PFSK-1 (cell line): ENCODE results near the gene USP31.

ENCODE experiments used
- FOXP2 ChIP-seq: optimal IDR thresholded peaks from 2 replicates; pipeline ENCODE3; 2011; ENCODE audit warnings: borderline replicate concordance, control low read depth, inconsistent platforms; ENCODE audit not compliant: insufficient read depth; ENCODE audit errors: extremely low read length, extremely low read depth
- POLR2AphosphoS5 ChIP-seq: IDR thresholded peaks from 2 replicates; pipeline ENCODE4 v1.6.1; 2012; ENCODE audit warnings: low read depth, mild to moderate bottlenecking, control low read depth, low read length, moderate library complexity
- SIN3A ChIP-seq: IDR thresholded peaks from 2 replicates; pipeline ENCODE4 v1.6.1; 2012; ENCODE audit warnings: mild to moderate bottlenecking, low read length, moderate library complexity, borderline replicate concordance; ENCODE audit not compliant: insufficient read depth
- TAF1 ChIP-seq: IDR thresholded peaks from 2 replicates; pipeline ENCODE4 v1.6.1; 2012; ENCODE audit warnings: low read length, control low read depth, borderline replicate concordance; ENCODE audit not compliant: insufficient read depth
- TF ChIP-seq, protein P1 (sequence below), 2 experiments: IDR thresholded peaks; 2 replicates each; pipeline versions ENCODE4 v1.6.1 to v1.8.0; 2011 to 2012; ENCODE audit warnings: low read depth in 2 of 2, low read length in 2 of 2, control low read depth in 1 of 2, inconsistent platforms in 1 of 2, mild to moderate bottlenecking in 1 of 2, moderate library complexity in 1 of 2; ENCODE audit not compliant: insufficient read depth in 1 of 2

The USP31 gene

DNA sequence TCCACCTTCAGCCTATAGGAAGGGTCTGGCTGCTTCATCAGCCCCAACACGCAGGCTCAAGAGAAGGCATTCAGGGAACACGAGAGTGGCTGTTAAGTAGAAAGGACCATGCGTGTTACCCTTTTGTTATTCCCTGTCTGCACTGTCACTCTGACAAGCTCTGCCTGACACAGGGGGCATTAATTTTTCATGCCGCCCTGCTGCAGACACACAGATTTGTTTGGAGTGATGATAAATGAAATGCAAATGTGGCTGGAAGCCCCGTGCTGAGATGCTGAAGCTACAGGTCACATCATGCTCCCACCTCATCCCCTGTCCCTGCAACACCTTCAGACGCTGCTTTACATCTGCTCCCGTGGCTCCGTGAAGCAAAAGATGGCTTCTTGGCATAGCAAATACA is 97.7 kb downstream of the USP31 start:
- TF ChIP-seq TAF1, result no peak
- TF ChIP-seq SIN3A, result no peak
- TF ChIP-seq POLR2AphosphoS5, result no peak
- TF ChIP-seq, protein P1, sequence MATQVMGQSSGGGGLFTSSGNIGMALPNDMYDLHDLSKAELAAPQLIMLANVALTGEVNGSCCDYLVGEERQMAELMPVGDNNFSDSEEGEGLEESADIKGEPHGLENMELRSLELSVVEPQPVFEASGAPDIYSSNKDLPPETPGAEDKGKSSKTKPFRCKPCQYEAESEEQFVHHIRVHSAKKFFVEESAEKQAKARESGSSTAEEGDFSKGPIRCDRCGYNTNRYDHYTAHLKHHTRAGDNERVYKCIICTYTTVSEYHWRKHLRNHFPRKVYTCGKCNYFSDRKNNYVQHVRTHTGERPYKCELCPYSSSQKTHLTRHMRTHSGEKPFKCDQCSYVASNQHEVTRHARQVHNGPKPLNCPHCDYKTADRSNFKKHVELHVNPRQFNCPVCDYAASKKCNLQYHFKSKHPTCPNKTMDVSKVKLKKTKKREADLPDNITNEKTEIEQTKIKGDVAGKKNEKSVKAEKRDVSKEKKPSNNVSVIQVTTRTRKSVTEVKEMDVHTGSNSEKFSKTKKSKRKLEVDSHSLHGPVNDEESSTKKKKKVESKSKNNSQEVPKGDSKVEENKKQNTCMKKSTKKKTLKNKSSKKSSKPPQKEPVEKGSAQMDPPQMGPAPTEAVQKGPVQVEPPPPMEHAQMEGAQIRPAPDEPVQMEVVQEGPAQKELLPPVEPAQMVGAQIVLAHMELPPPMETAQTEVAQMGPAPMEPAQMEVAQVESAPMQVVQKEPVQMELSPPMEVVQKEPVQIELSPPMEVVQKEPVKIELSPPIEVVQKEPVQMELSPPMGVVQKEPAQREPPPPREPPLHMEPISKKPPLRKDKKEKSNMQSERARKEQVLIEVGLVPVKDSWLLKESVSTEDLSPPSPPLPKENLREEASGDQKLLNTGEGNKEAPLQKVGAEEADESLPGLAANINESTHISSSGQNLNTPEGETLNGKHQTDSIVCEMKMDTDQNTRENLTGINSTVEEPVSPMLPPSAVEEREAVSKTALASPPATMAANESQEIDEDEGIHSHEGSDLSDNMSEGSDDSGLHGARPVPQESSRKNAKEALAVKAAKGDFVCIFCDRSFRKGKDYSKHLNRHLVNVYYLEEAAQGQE (IDR thresholded peaks at IDR 0.05; ENCODE audit: insufficient read depth in 1 of 2, low read depth in 2 of 2, low read length in 2 of 2), result no peak
- no peak for TF ChIP-seq FOXP2

DNA sequence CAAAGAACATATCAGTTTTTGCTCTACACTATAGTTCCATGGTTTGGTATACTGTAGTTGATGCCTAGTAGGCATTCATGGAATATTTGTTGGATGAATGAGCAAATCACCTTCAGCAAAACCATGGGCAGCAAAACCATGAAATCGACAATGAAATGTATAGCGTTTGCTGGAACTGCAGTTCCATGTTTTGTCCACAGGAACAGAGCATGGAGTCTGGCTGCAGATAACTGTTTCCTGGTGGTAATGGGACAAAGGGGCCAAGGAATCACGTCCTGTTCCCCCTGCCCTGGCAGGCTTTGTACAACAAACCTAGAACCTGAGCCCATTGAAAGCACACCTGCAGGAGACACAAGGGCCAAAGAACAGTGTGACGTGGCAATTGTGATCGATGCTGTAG is 101.1 kb downstream of the USP31 start:
- no peak for TF ChIP-seq SIN3A
- TF ChIP-seq, protein P1 (IDR thresholded peaks at IDR 0.05; ENCODE audit: insufficient read depth in 1 of 2, low read depth in 2 of 2, low read length in 2 of 2), result no peak
- no peak for TF ChIP-seq FOXP2
- no peak for TF ChIP-seq TAF1
- TF ChIP-seq POLR2AphosphoS5, result no peak

DNA sequence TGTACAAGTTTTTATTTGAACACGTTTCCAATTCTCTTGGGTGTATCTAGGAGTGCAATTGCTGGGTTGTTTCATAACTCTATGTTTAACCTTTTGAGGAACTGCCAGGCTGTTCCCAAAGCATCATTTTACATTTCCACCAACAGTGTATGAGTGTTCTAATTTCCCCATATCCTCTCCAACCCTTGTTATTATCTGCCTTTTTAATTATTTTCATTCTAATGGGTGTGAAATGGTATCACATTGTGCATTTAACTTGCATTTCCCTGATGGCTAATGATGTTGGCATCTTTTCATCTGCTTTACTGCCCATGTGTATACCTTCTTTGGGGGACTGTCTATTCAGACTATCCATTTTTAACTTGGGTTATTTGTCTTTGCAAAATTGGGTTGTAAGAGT is 104.2 kb downstream of the USP31 start:
- TF ChIP-seq POLR2AphosphoS5, result no peak
- TF ChIP-seq FOXP2, result no peak
- no peak for TF ChIP-seq TAF1
- TF ChIP-seq, protein P1 (IDR thresholded peaks at IDR 0.05; ENCODE audit: insufficient read depth in 1 of 2, low read depth in 2 of 2, low read length in 2 of 2), result no peak
- TF ChIP-seq SIN3A, result no peak

DNA sequence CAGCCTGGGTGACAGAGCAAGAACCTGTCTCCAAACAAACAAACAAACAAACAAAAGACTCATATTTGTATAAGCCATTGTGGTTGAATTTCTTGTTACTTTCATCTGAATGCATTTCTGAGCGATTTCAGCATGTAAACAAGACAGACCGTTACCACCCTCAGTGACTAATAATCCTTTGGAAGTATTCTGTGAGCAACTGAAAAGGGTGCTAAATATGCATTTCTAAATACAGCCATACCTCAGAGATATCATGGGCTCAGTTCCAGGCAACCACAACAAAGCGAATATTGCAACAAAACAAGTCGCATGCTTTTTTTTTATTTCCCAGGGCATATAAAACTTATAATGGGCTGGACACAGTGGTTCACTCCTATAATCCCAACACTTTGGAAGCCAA is 109.0 kb downstream of the USP31 start:
- TF ChIP-seq, protein P1 (IDR thresholded peaks at IDR 0.05; ENCODE audit: insufficient read depth in 1 of 2, low read depth in 2 of 2, low read length in 2 of 2), result no peak
- TF ChIP-seq FOXP2 (no peak), POLR2AphosphoS5 (no peak), TAF1 (no peak), SIN3A (no peak)

DNA sequence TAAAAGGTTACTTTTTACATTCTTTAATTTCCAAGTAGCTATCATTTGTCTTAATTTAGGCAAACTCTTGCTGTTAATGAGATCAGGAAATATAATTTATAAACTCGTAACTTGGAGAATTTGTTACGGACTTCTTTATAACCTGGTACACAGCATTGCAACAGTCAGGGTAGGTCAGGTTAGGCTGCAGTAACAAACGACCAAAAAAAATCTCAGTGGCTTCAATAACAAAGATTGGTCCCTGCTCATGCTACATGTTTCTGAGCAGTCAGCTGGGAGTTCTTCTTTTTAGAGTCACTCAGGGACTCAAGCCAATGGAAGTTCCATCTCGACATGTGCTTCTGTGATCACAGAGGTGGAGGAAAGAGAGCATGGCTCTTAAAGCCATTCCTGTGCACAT is 110.1 kb downstream of the USP31 start:
- TF ChIP-seq TAF1 (no peak), POLR2AphosphoS5 (no peak), SIN3A (no peak), FOXP2 (no peak)
- TF ChIP-seq, protein P1 (IDR thresholded peaks at IDR 0.05; ENCODE audit: insufficient read depth in 1 of 2, low read depth in 2 of 2, low read length in 2 of 2), result no peak
